Measurements from ENCODE around the gene CD84. TPM values are rescaled to one million over a fixed set of nuclear protein-coding genes. Genes with fewer than 3 reads are reported as not detected.
"Not testable (repeated sequence)": the region's sequence is repeated elsewhere in the genome, so short reads cannot be mapped to it uniquely, and the experiment has no call there.

Gene CD84
- polyA plus RNA-seq, 1 donor (not counting 4 experiments of a cell fraction or from before 2014, with no cell fraction given), result not detected

DNA sequence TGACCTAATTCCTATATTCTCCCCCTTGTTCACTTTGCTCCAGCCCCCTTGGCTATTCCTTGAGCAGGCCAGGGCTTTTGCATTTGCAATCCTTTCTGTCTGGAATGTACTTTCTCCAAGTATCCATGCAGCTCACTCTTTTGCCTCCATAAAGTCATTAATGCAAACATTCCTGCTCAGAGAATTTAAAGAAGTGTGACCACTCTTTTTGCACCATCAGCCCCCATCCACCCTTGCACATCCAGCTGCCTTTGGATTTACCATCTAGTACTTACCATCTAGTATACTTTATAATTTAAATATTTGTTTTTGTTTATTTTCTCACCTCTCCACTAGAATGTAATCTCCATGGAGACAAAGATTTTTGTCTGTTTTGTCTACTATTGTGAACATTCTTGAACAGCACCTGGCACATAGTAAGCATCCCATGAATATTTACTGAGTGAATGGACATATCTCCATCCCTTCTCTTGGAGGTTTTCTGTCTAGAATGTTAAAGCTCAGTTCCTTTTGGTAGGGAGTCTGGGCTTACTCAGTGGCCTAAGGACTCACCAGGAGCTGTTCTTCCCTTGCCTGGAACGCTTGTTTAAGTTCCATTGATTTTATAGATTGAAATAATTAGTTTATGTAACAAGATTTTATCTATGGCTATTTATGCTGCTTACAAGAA is 78.8 kb downstream of the CD84 start:
- Histone ChIP-seq H3K27ac (ENCODE audit: control insufficient read depth, insufficient read depth, low read length) (no peak overlapping the region), H3K36me3 (ENCODE audit: control insufficient read depth in 2 of 2, extremely low read depth in 1 of 2, insufficient read depth in 2 of 2, low read length in 2 of 2) (no peaks in the 10 kb centered on the region), H2AFZ (ENCODE audit: control insufficient read depth, low read length) (no peak overlapping the region), H3K9ac (ENCODE audit: control insufficient read depth, extremely low read depth, insufficient read depth, low read length) (no peak overlapping the region), H3K9me3 (ENCODE audit: control insufficient read depth, low read depth, low read length) (no peaks in the 10 kb centered on the region), H3K4me1 (ENCODE audit: control insufficient read depth, extremely low read depth, insufficient read depth, low read length) (no peaks in the 10 kb centered on the region), H3K4me3 (ENCODE audit: control insufficient read depth in 2 of 3, extremely low read depth in 1 of 3, insufficient read depth in 2 of 3, low read depth in 1 of 3, low read length in 3 of 3) (no peak overlapping the region), H3K4me2 (ENCODE audit: control insufficient read depth, extremely low read depth, insufficient read depth, low read depth, low read length) (no peak overlapping the region), H3K79me2 (ENCODE audit: control insufficient read depth, insufficient read depth, low read length) (no peaks in the 10 kb centered on the region), H4K20me1 (ENCODE audit: control insufficient read depth, extremely low read depth, insufficient read depth, low read length) (no peaks in the 10 kb centered on the region), H3K27me3 (ENCODE audit: control insufficient read depth, extremely low read depth, insufficient read depth, low read length) (peaks cover 10% of the 10 kb centered on the region), H3K9me1 (ENCODE audit: control insufficient read depth, extremely low read depth, insufficient read depth, low read length) (no peaks in the 10 kb centered on the region)
- DNase-seq (ENCODE audit: low read depth, low spot score) (no peak), FAIRE-seq (no peak)
- dilution Hi-C loops (cut with MboI; ENCODE audit: extremely low pct_ligation_motif_present, low sequenced_read_pairs), result no loop called here
- no peak for TF ChIP-seq EZH2 (IDR thresholded peaks at IDR 0.05; ENCODE audit: low read length)
- TF ChIP-seq, protein P1, sequence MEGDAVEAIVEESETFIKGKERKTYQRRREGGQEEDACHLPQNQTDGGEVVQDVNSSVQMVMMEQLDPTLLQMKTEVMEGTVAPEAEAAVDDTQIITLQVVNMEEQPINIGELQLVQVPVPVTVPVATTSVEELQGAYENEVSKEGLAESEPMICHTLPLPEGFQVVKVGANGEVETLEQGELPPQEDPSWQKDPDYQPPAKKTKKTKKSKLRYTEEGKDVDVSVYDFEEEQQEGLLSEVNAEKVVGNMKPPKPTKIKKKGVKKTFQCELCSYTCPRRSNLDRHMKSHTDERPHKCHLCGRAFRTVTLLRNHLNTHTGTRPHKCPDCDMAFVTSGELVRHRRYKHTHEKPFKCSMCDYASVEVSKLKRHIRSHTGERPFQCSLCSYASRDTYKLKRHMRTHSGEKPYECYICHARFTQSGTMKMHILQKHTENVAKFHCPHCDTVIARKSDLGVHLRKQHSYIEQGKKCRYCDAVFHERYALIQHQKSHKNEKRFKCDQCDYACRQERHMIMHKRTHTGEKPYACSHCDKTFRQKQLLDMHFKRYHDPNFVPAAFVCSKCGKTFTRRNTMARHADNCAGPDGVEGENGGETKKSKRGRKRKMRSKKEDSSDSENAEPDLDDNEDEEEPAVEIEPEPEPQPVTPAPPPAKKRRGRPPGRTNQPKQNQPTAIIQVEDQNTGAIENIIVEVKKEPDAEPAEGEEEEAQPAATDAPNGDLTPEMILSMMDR (optimal IDR thresholded peaks at IDR 0.05 in 1 of 3, IDR thresholded peaks at IDR 0.05 in 1 of 3, conservative IDR thresholded peaks at IDR 0.05 in 1 of 3; ENCODE audit: extremely low read depth in 1 of 3, insufficient read depth in 2 of 3, low read length in 3 of 3), result no peak

DNA sequence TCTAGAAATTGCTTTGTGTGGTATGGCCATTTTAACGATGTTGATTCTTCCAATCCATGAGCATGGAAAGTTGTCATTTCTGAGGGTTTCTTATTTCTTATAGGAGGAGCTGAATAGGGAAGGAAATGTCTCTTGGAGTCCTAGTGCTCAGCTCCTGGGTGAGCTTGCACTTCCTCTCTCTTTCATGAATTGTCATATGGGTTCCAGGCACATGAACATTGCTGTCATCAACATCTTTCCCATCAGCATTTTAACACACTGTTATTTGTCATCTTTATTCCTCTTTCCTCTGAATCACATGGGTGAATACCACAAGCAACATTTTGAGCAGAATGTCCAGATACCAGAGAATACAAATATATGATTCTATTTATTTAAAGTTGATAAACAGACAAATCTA is 79.7 kb downstream of the CD84 start:
- H3K27me3 ChIP-seq (ENCODE audit: control insufficient read depth, extremely low read depth, insufficient read depth, low read length), result peaks cover 10% of the 10 kb centered on the region
- dilution Hi-C loops (cut with MboI; ENCODE audit: extremely low pct_ligation_motif_present, low sequenced_read_pairs), result no loop called here

DNA sequence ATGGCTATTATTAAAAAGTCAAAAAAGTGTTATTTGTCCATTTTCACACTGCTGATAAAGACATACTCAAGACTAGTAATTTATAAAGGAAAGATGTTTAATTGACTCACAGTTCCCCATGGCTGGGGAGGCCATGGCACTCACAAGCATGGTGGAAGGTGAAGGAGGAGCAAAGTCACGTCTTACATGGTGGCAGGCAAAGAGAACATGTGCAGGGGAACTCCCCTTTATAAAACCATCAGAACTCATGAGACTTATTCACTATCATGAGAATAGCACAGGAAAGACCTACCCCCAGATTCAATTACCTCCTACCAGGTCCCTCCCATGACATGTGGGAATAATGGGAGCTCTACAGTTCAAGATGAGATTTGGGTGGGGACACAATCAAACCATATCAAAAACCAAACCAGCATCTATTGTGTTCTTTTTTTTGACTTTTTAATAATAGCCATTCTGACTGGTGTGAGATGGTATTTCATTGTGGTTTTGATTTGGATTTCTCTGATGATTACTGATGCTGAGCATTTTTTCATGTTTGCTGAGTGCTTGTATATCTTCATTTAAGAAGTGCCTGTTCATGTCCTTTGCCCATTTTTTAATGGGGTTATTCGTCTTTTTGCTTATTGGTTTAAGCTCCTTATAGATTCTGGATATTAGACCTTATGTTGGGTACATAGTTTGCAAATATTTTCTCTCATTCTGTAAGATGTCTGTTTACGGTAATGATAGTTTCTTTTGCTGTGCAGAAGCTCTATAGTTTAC is 80.8 kb downstream of the CD84 start:
- dilution Hi-C loops (cut with MboI; ENCODE audit: extremely low pct_ligation_motif_present, low sequenced_read_pairs); H3K9ac ChIP-seq (ENCODE audit: control insufficient read depth, extremely low read depth, insufficient read depth, low read length); H3K36me3 ChIP-seq (ENCODE audit: control insufficient read depth in 2 of 2, extremely low read depth in 1 of 2, insufficient read depth in 2 of 2, low read length in 2 of 2); H2AFZ ChIP-seq (ENCODE audit: control insufficient read depth, low read length); H3K4me2 ChIP-seq (ENCODE audit: control insufficient read depth, extremely low read depth, insufficient read depth, low read depth, low read length); H3K4me3 ChIP-seq (ENCODE audit: control insufficient read depth in 2 of 3, extremely low read depth in 1 of 3, insufficient read depth in 2 of 3, low read depth in 1 of 3, low read length in 3 of 3); H3K9me1 ChIP-seq (ENCODE audit: control insufficient read depth, extremely low read depth, insufficient read depth, low read length); H3K4me1 ChIP-seq (ENCODE audit: control insufficient read depth, extremely low read depth, insufficient read depth, low read length); H3K79me2 ChIP-seq (ENCODE audit: control insufficient read depth, insufficient read depth, low read length); H4K20me1 ChIP-seq (ENCODE audit: control insufficient read depth, extremely low read depth, insufficient read depth, low read length); FAIRE-seq; DNase-seq (ENCODE audit: low read depth, low spot score); H3K27me3 ChIP-seq (ENCODE audit: control insufficient read depth, extremely low read depth, insufficient read depth, low read length); H3K27ac ChIP-seq (ENCODE audit: control insufficient read depth, insufficient read depth, low read length); H3K9me3 ChIP-seq (ENCODE audit: control insufficient read depth, low read depth, low read length): not testable (repeated sequence)

More for the DNA sequence above, 79.7 kb downstream of the CD84 start:
- H3K27ac ChIP-seq (ENCODE audit: control insufficient read depth, insufficient read depth, low read length), result no peak overlapping the region
- TF ChIP-seq EZH2 (IDR thresholded peaks at IDR 0.05; ENCODE audit: low read length), result no peak
- TF ChIP-seq, protein P1 (optimal IDR thresholded peaks at IDR 0.05 in 1 of 3, IDR thresholded peaks at IDR 0.05 in 1 of 3, conservative IDR thresholded peaks at IDR 0.05 in 1 of 3; ENCODE audit: extremely low read depth in 1 of 3, insufficient read depth in 2 of 3, low read length in 3 of 3), result no peak
- H3K79me2 ChIP-seq (ENCODE audit: control insufficient read depth, insufficient read depth, low read length), result no peaks in the 10 kb centered on the region
- no peak for DNase-seq (ENCODE audit: low read depth, low spot score)
- H3K4me1 ChIP-seq (ENCODE audit: control insufficient read depth, extremely low read depth, insufficient read depth, low read length), result no peaks in the 10 kb centered on the region
- H3K9me3 ChIP-seq (ENCODE audit: control insufficient read depth, low read depth, low read length), result no peaks in the 10 kb centered on the region
- no peak for FAIRE-seq
- no peak overlapping the region for H2AFZ ChIP-seq (ENCODE audit: control insufficient read depth, low read length)
- H3K4me2 ChIP-seq (ENCODE audit: control insufficient read depth, extremely low read depth, insufficient read depth, low read depth, low read length), result no peak overlapping the region
- no peaks in the 10 kb centered on the region for H3K36me3 ChIP-seq (ENCODE audit: control insufficient read depth in 2 of 2, extremely low read depth in 1 of 2, insufficient read depth in 2 of 2, low read length in 2 of 2)
- H3K9me1 ChIP-seq (ENCODE audit: control insufficient read depth, extremely low read depth, insufficient read depth, low read length), result no peaks in the 10 kb centered on the region
- H4K20me1 ChIP-seq (ENCODE audit: control insufficient read depth, extremely low read depth, insufficient read depth, low read length), result no peaks in the 10 kb centered on the region
- no peak overlapping the region for H3K4me3 ChIP-seq (ENCODE audit: control insufficient read depth in 2 of 3, extremely low read depth in 1 of 3, insufficient read depth in 2 of 3, low read depth in 1 of 3, low read length in 3 of 3)
- H3K9ac ChIP-seq (ENCODE audit: control insufficient read depth, extremely low read depth, insufficient read depth, low read length), result no peak overlapping the region
